ENCODE data around the gene GABBR2.

The GABBR2 gene

GRCh38 chr9:98573749-98574278 lies 134.9 kb downstream of the GABBR2 start:
- TF ChIP-seq ZNF274 (IDR thresholded peaks at IDR 0.05; ENCODE audit: low read depth, low read length), result no peak
- no peak overlapping the region for H3K4me3 ChIP-seq (ENCODE audit: low read length)

- no peak overlapping the region for H3K4me3 ChIP-seq (ENCODE audit: low read length)
- TF ChIP-seq ZNF274 (IDR thresholded peaks at IDR 0.05; ENCODE audit: low read depth, low read length), result no peak
Observed at GRCh38 chr9:98572796-98573195, 135.9 kb downstream of the GABBR2 start.

DNA sequence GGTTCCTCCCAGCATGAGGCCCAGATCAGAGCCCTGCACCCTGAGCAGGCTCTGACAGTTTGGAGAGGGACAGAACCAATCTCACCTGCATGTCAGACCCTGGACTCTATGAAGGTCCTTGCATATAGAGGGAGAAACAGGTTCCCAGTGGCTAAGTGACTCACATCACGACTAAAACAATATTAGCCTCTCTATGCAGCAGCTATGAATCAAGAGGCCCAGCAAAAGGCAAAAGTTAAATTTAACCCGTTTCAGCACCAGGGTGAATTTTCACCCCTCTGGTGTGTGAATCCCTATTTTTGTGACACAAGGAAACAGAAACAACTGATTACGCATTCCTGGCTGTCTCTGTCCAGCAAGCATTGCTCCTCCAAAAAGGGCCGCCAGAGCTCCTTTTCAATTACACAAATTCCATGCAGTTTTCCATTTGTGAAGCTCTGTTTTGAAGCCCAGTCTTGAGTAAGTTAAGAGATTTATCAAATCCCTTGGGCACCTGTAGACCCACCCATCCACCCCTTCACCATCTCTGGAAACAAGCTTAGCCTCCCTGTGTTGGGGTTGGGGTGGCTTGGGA lies 136.6 kb downstream of the GABBR2 start:
- no peak for TF ChIP-seq ZNF274 (IDR thresholded peaks at IDR 0.05; ENCODE audit: low read depth, low read length)
- no peak overlapping the region for H3K4me3 ChIP-seq (ENCODE audit: low read length)

- TF ChIP-seq ZNF274 (IDR thresholded peaks at IDR 0.05; ENCODE audit: low read depth, low read length), result no peak
- no peak overlapping the region for H3K4me3 ChIP-seq (ENCODE audit: low read length)
Observed at GRCh38 chr9:98571643-98572042, 137.1 kb downstream of the GABBR2 start.

GRCh38 chr9:98570663-98571440 lies 137.9 kb downstream of the GABBR2 start:
- TF ChIP-seq ZNF274 (IDR thresholded peaks at IDR 0.05; ENCODE audit: low read depth, low read length), result no peak
- no peak overlapping the region for H3K4me3 ChIP-seq (ENCODE audit: low read length)

DNA sequence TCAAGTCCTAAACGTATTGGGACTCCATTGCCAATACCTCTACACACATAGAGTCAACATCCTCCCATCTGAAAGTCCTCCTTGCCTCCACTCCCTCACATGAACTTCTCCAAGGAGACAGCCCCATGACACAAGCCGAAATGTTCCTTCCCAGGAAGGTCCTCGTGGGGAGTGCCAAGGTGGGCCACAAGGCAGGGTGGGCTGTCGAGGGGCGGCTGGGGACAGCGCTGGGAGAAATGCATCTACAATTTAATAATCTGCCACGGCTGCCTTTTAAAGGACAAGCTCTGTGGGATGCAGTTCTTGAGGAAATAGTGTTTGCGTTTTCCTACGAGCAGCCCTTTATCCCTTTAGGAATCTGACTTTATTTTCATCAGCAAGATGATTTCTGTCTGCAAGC lies 138.7 kb downstream of the GABBR2 start:
- no peak for TF ChIP-seq ZNF274 (IDR thresholded peaks at IDR 0.05; ENCODE audit: low read depth, low read length)
- H3K4me3 ChIP-seq (ENCODE audit: low read length), result no peak overlapping the region

DNA sequence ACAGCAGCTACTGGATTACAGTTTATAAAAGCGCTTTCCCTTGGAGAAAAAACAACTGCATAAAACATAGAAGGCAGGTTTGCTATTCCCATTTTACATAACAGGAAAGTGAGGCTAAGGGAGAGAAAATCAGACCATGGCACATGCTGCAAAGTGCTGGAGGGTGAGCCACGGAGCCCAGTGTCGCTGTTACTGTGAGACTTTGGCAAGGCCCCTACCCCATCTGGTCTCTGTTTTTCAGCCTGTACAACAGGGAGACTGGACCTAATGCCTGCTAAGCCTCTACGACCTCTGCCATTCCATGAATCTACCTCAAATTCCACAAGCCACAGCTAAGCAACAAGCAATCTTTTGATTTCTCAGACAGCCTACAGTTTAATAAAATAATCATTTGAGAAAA lies 139.2 kb downstream of the GABBR2 start:
- no peak for TF ChIP-seq ZNF274 (IDR thresholded peaks at IDR 0.05; ENCODE audit: low read depth, low read length)
- no peak overlapping the region for H3K4me3 ChIP-seq (ENCODE audit: low read length)

- no peak for TF ChIP-seq ZNF274 (IDR thresholded peaks at IDR 0.05; ENCODE audit: low read depth, low read length)
- H3K4me3 ChIP-seq (ENCODE audit: low read length), result no peak overlapping the region
Observed at GRCh38 chr9:98568909-98569469, 139.7 kb downstream of the GABBR2 start.

- no peak for TF ChIP-seq ZNF274 (IDR thresholded peaks at IDR 0.05; ENCODE audit: low read depth, low read length)
- H3K4me3 ChIP-seq (ENCODE audit: low read length), result no peak overlapping the region
Observed at GRCh38 chr9:98568234-98568908, 140.4 kb downstream of the GABBR2 start.

- no peak overlapping the region for H3K4me3 ChIP-seq (ENCODE audit: low read length)
- no peak for TF ChIP-seq ZNF274 (IDR thresholded peaks at IDR 0.05; ENCODE audit: low read depth, low read length)
Observed at GRCh38 chr9:98567540-98568233, 141.0 kb downstream of the GABBR2 start.

GRCh38 chr9:98565152-98566135 lies 143.3 kb downstream of the GABBR2 start:
- H3K4me3 ChIP-seq (ENCODE audit: low read length), result no peak overlapping the region
- no peak for TF ChIP-seq ZNF274 (IDR thresholded peaks at IDR 0.05; ENCODE audit: low read depth, low read length)

GRCh38 chr9:98564714-98565113 lies 144.0 kb downstream of the GABBR2 start:
- H3K4me3 ChIP-seq (ENCODE audit: low read length), result no peak overlapping the region
- no peak for TF ChIP-seq ZNF274 (IDR thresholded peaks at IDR 0.05; ENCODE audit: low read depth, low read length)

- no peak overlapping the region for H3K4me3 ChIP-seq (ENCODE audit: low read length)
- no peak for TF ChIP-seq ZNF274 (IDR thresholded peaks at IDR 0.05; ENCODE audit: low read depth, low read length)
Observed at GRCh38 chr9:98563988-98564387, 144.7 kb downstream of the GABBR2 start.
